K562 (cell line): ENCODE data around the gene NR1H2. TPM values are rescaled to one million over a fixed set of nuclear protein-coding genes. Genes with fewer than 3 reads are reported as not detected.

ENCODE experiments used
- AFF1 ChIP-seq, 2 experiments: fragments of 450-650 bp; IDR thresholded peaks; 2 replicates each; pipeline ENCODE4 v1.6.1; 2018; ENCODE audit warnings: mild to moderate bottlenecking in 2 of 2, low read depth in 1 of 2; ENCODE audit not compliant: partially characterized antibody in 2 of 2
- ARID1B ChIP-seq: fragments of 450-650 bp; IDR thresholded peaks from 2 replicates; pipeline ENCODE4 v1.6.1; 2016; ENCODE audit warnings: antibody characterized with exemption, mild to moderate bottlenecking, inconsistent platforms
- DMBX1 ChIP-seq: fragments of 250-450 bp; sonication (Bioruptor Pico); IDR thresholded peaks from 2 replicates; pipeline ENCODE4 v1.8.0; 2022; ENCODE audit warnings: inconsistent platforms, mild to moderate bottlenecking, moderate library complexity, borderline replicate concordance
- E2F8 ChIP-seq: fragments of 450-650 bp; IDR thresholded peaks from 2 replicates; pipeline ENCODE4 v1.7.1; 2018; ENCODE audit warnings: mild to moderate bottlenecking, low read depth; ENCODE audit not compliant: partially characterized antibody
- EGR1 ChIP-seq: fragments of 450-650 bp; conservative IDR thresholded peaks from 2 replicates; pipeline ENCODE4 v1.6.1; 2017; ENCODE audit warnings: mild to moderate bottlenecking
- ETV1 ChIP-seq: fragments of 450-650 bp; conservative IDR thresholded peaks from 2 replicates; pipeline ENCODE4 v1.6.1; 2016; ENCODE audit warnings: missing genetic modification characterization, control low read depth, low read depth, missing compliant biosample characterization
- L3MBTL2 ChIP-seq: fragments of 450-650 bp; IDR thresholded peaks from 2 replicates; pipeline ENCODE4 v1.6.1; 2016; ENCODE audit warnings: mild to moderate bottlenecking, moderate library complexity
- NR4A1 ChIP-seq, 2 experiments: fragments of 250-450 bp in 1 of 2; fragments of 450-650 bp in 1 of 2; sonication (Bioruptor Pico) in 1 of 2; IDR thresholded peaks; 2 replicates each; pipeline versions ENCODE4 v1.4.0 to v1.6.1; 2016 to 2020; ENCODE audit warnings: mild to moderate bottlenecking in 2 of 2, missing compliant biosample characterization in 1 of 2, missing genetic modification characterization in 1 of 2, moderate library complexity in 1 of 2
- PML ChIP-seq: IDR thresholded peaks from 2 replicates; pipeline ENCODE4 v1.6.1; 2012; ENCODE audit warnings: low read length, inconsistent platforms
- POLR2A ChIP-seq: fragments of 450-650 bp; conservative IDR thresholded peaks from 2 replicates; pipeline ENCODE4 v1.6.1; 2016
- SUPT5H ChIP-seq: fragments of 450-650 bp; IDR thresholded peaks from 2 replicates; pipeline ENCODE4 v1.6.1; 2016
- polyA plus RNA-seq, 8 experiments: library from polyadenylated mRNA; depleted of rRNA in 4 of 8; stranded (reverse) in 5 of 8; unstranded in 3 of 8; fragments of >200 nt; fragmentation: Nextera tagmentation in 2 of 8; fragmentation: Illumina TruSeq in 1 of 8; extraction: Ambion mirVana in 2 of 8; extraction: Trizol in 1 of 8; gene quantifications; 2 replicates each; pipeline versions ENCODE4 v1.2.1 to v1.2.3, GENCODE V29; 2011 to 2014; ENCODE audit warnings: inconsistent platforms in 1 of 8, missing spikeins in 1 of 8
- total RNA-seq, 7 experiments: library from RNA; depleted of rRNA in 6 of 7; stranded (reverse); fragments of >200 nt in 6 of 7; fragmentation: Illumina TruSeq in 2 of 7; extraction: Trizol in 2 of 7; gene quantifications; 2 replicates each; pipeline versions ENCODE4 v1.2.1 to v1.2.3, GENCODE V29; 2011 to 2021; ENCODE audit warnings: low replicate concordance in 1 of 7
- TF ChIP-seq, protein P1 (sequence below), 2 experiments: IDR thresholded peaks; 2 replicates each; pipeline ENCODE4 v1.6.1; 2011; ENCODE audit warnings: borderline replicate concordance in 1 of 2, control low read depth in 1 of 2, low read depth in 1 of 2, low read length in 1 of 2, mild to moderate bottlenecking in 1 of 2, mixed read lengths in 1 of 2, moderate library complexity in 1 of 2; ENCODE audit not compliant: insufficient read depth in 1 of 2, insufficient read length in 1 of 2, poor library complexity in 1 of 2, severe bottlenecking in 1 of 2; ENCODE audit errors: extremely low read depth in 1 of 2
- TF ChIP-seq, protein P2 (sequence below): conservative IDR thresholded peaks from 2 replicates; pipeline ENCODE4 v1.6.1; 2011; ENCODE audit warnings: low read depth, mild to moderate bottlenecking, low read length; ENCODE audit not compliant: control insufficient read depth
- TF ChIP-seq, protein P3 (sequence below): fragments of 450-650 bp; formaldehyde crosslinking; IDR thresholded peaks from 2 replicates; pipeline ENCODE4 v1.4.0; 2020; ENCODE audit warnings: mild to moderate bottlenecking, mixed read lengths

NR1H2 gene
- total and polyA plus RNA-seq, 9 of the 15 experiments (the other 6 are each of a cell fraction or from before 2014, with no cell fraction given): 0.11 to 73.8 (median 24.0) TPM

- TF ChIP-seq E2F8 (peak; percentile 55), PML (peak; percentile 4; the same call in 1 of the 2 replicates), AFF1 (IDR thresholded peaks at IDR 0.05; ENCODE audit: low read depth in 1 of 2, partially characterized antibody in 2 of 2) (peak in 1 of 2 experiments; percentile 18), ETV1 (tag) (peak; percentile 47; the same call in 1 of the 2 replicates), DMBX1 (CRISPR knock-in tag) (peak; percentile 67; the same call in 1 of the 2 replicates), SUPT5H (0 out of 2 replicates have a peak, but pooled peaks have one; percentile 16), POLR2A (peak; percentile 9; the same call in 1 of the 2 replicates), ARID1B (0 out of 2 replicates have a peak, but pooled peaks have one; percentile 19), NR4A1 (CRISPR knock-in tag; IDR thresholded peaks at IDR 0.05) (no peak), NR4A1 (tag; IDR thresholded peaks at IDR 0.05) (0 out of 2 replicates have a peak, but pooled peaks have one; percentile 25), L3MBTL2 (peak; percentile 81), EGR1 (no peak)
- TF ChIP-seq, protein P1, sequence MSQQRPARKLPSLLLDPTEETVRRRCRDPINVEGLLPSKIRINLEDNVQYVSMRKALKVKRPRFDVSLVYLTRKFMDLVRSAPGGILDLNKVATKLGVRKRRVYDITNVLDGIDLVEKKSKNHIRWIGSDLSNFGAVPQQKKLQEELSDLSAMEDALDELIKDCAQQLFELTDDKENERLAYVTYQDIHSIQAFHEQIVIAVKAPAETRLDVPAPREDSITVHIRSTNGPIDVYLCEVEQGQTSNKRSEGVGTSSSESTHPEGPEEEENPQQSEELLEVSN (IDR thresholded peaks at IDR 0.05; ENCODE audit: borderline replicate concordance in 1 of 2, extremely low read depth in 1 of 2, insufficient read depth in 1 of 2, insufficient read length in 1 of 2, low read depth in 1 of 2, low read length in 1 of 2, poor library complexity in 1 of 2, severe bottlenecking in 1 of 2): peak; percentile 36 to 79
- TF ChIP-seq, protein P2, sequence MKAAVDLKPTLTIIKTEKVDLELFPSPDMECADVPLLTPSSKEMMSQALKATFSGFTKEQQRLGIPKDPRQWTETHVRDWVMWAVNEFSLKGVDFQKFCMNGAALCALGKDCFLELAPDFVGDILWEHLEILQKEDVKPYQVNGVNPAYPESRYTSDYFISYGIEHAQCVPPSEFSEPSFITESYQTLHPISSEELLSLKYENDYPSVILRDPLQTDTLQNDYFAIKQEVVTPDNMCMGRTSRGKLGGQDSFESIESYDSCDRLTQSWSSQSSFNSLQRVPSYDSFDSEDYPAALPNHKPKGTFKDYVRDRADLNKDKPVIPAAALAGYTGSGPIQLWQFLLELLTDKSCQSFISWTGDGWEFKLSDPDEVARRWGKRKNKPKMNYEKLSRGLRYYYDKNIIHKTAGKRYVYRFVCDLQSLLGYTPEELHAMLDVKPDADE: no peak
- TF ChIP-seq, protein P3, sequence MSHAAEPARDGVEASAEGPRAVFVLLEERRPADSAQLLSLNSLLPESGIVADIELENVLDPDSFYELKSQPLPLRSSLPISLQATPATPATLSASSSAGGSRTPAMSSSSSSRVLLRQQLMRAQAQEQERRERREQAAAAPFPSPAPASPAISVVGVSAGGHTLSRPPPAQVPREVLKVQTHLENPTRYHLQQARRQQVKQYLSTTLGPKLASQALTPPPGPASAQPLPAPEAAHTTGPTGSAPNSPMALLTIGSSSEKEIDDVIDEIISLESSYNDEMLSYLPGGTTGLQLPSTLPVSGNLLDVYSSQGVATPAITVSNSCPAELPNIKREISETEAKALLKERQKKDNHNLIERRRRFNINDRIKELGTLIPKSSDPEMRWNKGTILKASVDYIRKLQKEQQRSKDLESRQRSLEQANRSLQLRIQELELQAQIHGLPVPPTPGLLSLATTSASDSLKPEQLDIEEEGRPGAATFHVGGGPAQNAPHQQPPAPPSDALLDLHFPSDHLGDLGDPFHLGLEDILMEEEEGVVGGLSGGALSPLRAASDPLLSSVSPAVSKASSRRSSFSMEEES (CRISPR knock-in tag): no peak
Observed at GRCh38 chr19:50383001-50383851, 7.0 kb downstream of the NR1H2 start (continued).
